ENCODE measurements around the gene RAB3A.

Gene RAB3A

DNA sequence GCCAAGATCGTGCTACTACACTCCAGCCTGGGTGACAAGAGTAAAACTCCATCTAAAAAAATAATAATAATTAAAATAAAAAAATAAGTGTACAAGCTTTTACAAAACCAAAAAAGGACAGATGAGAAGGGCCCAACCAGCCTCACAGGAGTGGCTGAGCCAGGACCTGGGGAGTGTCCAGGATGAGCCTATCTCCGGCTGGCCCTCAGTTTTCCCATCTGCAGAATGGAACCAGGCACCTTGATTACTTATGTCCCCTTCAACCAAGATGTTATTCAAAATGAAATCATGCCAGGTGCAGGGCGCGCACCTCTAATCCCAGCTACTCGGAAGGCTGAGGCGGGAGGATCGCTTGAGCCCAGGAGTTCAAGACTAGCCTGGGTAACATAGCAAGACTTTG lies 39.8 kb downstream of the RAB3A start:
- Histone ChIP-seq H3K4me3 (ENCODE audit: insufficient read depth in 1 of 2, low read depth in 1 of 2, low read length in 2 of 2) (no peak overlapping the region), H2BK12ac (ENCODE audit: low read length in 2 of 2) (no peak overlapping the region), H3K27ac (ENCODE audit: low read length, poor library complexity, severe bottlenecking) (no peak overlapping the region), H4K8ac (ENCODE audit: low read length) (no peak overlapping the region), H3K4ac (ENCODE audit: low read depth in 1 of 2, low read length in 2 of 2) (no peak overlapping the region), H3K23ac (ENCODE audit: low read length in 2 of 2) (no peak overlapping the region), H2BK120ac (ENCODE audit: low read depth, low read length) (no peak overlapping the region), H3K18ac (ENCODE audit: low read depth in 1 of 2, low read length in 2 of 2) (no peak overlapping the region), H3K9me3 (ENCODE audit: control insufficient read depth, low read length) (no peaks in the 10 kb centered on the region), H3K4me1 (ENCODE audit: control insufficient read depth, insufficient read depth, low read depth, low read length) (peaks cover 12% of the 10 kb centered on the region), H2AK5ac (ENCODE audit: low read length, severe bottlenecking) (no peak overlapping the region), H3K36me3 (ENCODE audit: control insufficient read depth in 1 of 2, insufficient read depth in 2 of 2, low read depth in 1 of 2, low read length in 2 of 2) (peaks cover 65 to 81% of the 10 kb centered on the region in 2 experiments), H3K14ac (ENCODE audit: low read length in 2 of 2) (no peak overlapping the region), H2BK5ac (ENCODE audit: low read depth, low read length, poor library complexity, severe bottlenecking) (no peak overlapping the region), H3K4me2 (ENCODE audit: low read length, poor library complexity, severe bottlenecking) (no peak overlapping the region), H4K91ac (ENCODE audit: low read length) (no peak overlapping the region), H2AFZ (ENCODE audit: low read depth, low read length) (no peak overlapping the region), H3K79me1 (replicated peaks; ENCODE audit: low read length, poor library complexity, severe bottlenecking) (peaks cover 28% of the 10 kb centered on the region), H3K9ac (ENCODE audit: low read length) (no peak overlapping the region), H3K27me3 (ENCODE audit: control insufficient read depth in 1 of 2, insufficient read depth in 1 of 2, low read length in 2 of 2) (no peaks in the 10 kb centered on the region), H2BK15ac (ENCODE audit: low read depth, poor library complexity, severe bottlenecking) (no peak overlapping the region)
- DNase-seq = no peak
- 100% methylated on average over 6 of the region's 7 CpGs for WGBS

DNA sequence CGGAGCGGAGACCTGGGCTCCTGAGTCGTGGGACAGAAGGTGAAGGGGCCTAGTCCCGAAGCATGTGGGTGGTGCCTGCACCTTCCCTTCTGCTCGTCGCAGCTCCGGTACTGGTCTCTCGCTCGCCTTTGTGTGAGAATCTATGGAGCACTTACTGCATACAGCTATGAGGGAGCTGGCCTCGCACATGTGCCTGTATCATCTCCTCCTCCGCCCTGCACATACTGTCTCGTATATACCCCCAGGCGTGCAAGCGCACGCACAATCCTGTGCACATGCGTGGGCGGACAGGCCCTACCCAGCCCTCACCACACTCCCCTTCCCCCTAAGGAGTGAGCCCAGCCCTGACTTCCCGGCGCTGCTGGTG lies 42.2 kb downstream of the RAB3A start:
- Histone ChIP-seq H3K4me2 (ENCODE audit: low read length, poor library complexity, severe bottlenecking) (no peak overlapping the region), H3K18ac (ENCODE audit: low read depth in 1 of 2, low read length in 2 of 2) (peak overlapping the region in 1 of 2 experiments; percentile 3), H3K23ac (ENCODE audit: low read length in 2 of 2) (no peak overlapping the region), H3K79me1 (replicated peaks; ENCODE audit: low read length, poor library complexity, severe bottlenecking) (peaks cover 25% of the 10 kb centered on the region), H3K4me3 (ENCODE audit: insufficient read depth in 1 of 2, low read depth in 1 of 2, low read length in 2 of 2) (peak overlapping the region in 1 of 2 experiments; percentile 76), H2BK5ac (ENCODE audit: low read depth, low read length, poor library complexity, severe bottlenecking) (no peak overlapping the region), H4K91ac (ENCODE audit: low read length) (no peak overlapping the region), H2AK5ac (ENCODE audit: low read length, severe bottlenecking) (no peak overlapping the region), H3K4ac (ENCODE audit: low read depth in 1 of 2, low read length in 2 of 2) (no peak overlapping the region), H2BK15ac (ENCODE audit: low read depth, poor library complexity, severe bottlenecking) (no peak overlapping the region), H3K27ac (ENCODE audit: low read length, poor library complexity, severe bottlenecking) (no peak overlapping the region), H2AFZ (ENCODE audit: low read depth, low read length) (no peak overlapping the region), H4K8ac (ENCODE audit: low read length) (peak overlapping the region; percentile 8), H2BK120ac (ENCODE audit: low read depth, low read length) (no peak overlapping the region), H3K9me3 (ENCODE audit: control insufficient read depth, low read length) (no peaks in the 10 kb centered on the region), H3K27me3 (ENCODE audit: control insufficient read depth in 1 of 2, insufficient read depth in 1 of 2, low read length in 2 of 2) (no peaks in the 10 kb centered on the region), H3K14ac (ENCODE audit: low read length in 2 of 2) (no peak overlapping the region), H3K36me3 (ENCODE audit: control insufficient read depth in 1 of 2, insufficient read depth in 2 of 2, low read depth in 1 of 2, low read length in 2 of 2) (peaks cover 43 to 66% of the 10 kb centered on the region in 2 experiments), H3K9ac (ENCODE audit: low read length) (peak overlapping the region; percentile 69), H3K4me1 (ENCODE audit: control insufficient read depth, insufficient read depth, low read depth, low read length) (peaks cover 24% of the 10 kb centered on the region), H2BK12ac (ENCODE audit: low read length in 2 of 2) (peak overlapping the region in 1 of 2 experiments; percentile 45)
- DNase-seq = no peak
- WGBS = 81% methylated on average over 19 of the region's 19 CpGs

DNA sequence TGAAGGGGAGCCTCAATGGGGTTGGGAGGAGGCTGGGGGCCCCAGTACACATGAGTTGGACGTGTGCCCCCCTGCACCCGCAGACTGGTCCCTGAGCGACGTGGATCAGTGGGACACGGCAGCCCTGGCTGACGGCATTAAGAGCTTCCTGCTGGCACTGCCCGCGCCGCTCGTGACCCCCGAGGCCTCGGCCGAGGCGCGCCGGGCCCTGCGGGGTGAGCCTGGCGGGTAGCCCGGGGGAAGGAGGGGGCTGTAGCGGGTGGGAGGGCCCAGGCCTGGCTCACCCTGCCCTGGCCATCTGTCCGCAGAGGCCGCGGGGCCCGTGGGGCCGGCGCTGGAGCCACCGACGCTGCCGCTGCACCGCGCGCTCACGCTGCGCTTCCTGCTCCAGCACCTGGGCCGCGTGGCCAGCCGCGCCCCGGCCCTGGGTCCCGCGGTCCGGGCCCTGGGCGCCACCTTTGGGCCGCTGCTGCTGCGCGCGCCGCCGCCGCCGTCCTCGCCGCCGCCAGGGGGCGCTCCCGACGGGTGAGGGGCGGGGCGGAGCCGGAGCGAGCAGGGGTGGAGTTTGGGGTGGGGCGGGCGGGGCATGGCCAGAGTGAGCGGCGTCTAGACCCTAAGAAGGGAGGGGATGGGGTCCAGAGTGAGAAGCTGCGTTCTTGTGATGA lies 42.7 kb downstream of the RAB3A start:
- no peak overlapping the region for H2AFZ ChIP-seq (ENCODE audit: low read depth, low read length)

DNA sequence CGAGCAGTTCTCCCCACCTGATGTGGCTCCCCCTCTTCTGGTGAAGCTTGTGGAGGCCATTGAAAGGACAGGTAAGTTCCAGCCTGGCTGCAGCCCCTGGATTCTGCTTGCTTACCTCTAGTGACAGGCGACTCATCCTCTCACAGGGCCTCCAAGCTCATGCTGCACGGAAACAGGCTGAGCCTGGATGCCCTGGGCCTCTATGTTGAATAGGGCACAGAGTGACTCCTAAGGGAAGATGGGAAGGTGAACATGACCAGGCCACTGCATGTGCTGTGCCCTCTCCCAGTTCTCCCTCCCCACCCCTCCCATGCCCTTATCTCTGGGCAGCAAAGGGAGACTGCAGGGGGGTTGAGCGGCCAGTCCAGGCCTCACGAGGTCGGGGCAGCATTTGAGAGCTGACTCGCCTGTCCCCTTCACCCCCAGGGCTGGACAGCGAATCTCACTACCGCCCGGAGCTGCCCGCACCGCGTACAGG lies 43.3 kb downstream of the RAB3A start:
- no peak overlapping the region for H2BK15ac ChIP-seq (ENCODE audit: low read depth, poor library complexity, severe bottlenecking)
- no peaks in the 10 kb centered on the region for H3K9me3 ChIP-seq (ENCODE audit: control insufficient read depth, low read length)
- H2BK120ac ChIP-seq (ENCODE audit: low read depth, low read length) = no peak overlapping the region
- no peak overlapping the region for H3K4ac ChIP-seq (ENCODE audit: low read depth in 1 of 2, low read length in 2 of 2)
- H3K27me3 ChIP-seq (ENCODE audit: control insufficient read depth in 1 of 2, insufficient read depth in 1 of 2, low read length in 2 of 2) = no peaks in the 10 kb centered on the region
- H2BK5ac ChIP-seq (ENCODE audit: low read depth, low read length, poor library complexity, severe bottlenecking) = no peak overlapping the region
- peak overlapping the region; percentile 43 for H3K4me2 ChIP-seq (ENCODE audit: low read length, poor library complexity, severe bottlenecking)
- WGBS = 95% methylated on average over 13 of the region's 13 CpGs
- H3K18ac ChIP-seq (ENCODE audit: low read depth in 1 of 2, low read length in 2 of 2) = peak overlapping the region in 1 of 2 experiments; percentile 14
- H3K23ac ChIP-seq (ENCODE audit: low read length in 2 of 2) = no peak overlapping the region
- peak overlapping the region in 1 of 2 experiments; percentile 61 for H3K4me3 ChIP-seq (ENCODE audit: insufficient read depth in 1 of 2, low read depth in 1 of 2, low read length in 2 of 2)
- H3K14ac ChIP-seq (ENCODE audit: low read length in 2 of 2) = peak overlapping the region in 1 of 2 experiments; percentile 44
- DNase-seq = no peak
- H4K8ac ChIP-seq (ENCODE audit: low read length) = peak overlapping the region; percentile 88
- H2BK12ac ChIP-seq (ENCODE audit: low read length in 2 of 2) = no peak overlapping the region
- H3K4me1 ChIP-seq (ENCODE audit: control insufficient read depth, insufficient read depth, low read depth, low read length) = peaks cover 34% of the 10 kb centered on the region
- H2AK5ac ChIP-seq (ENCODE audit: low read length, severe bottlenecking) = no peak overlapping the region
- H3K9ac ChIP-seq (ENCODE audit: low read length) = peak overlapping the region; percentile 51
- peaks cover 25% of the 10 kb centered on the region for H3K79me1 ChIP-seq (replicated peaks; ENCODE audit: low read length, poor library complexity, severe bottlenecking)
- H3K36me3 ChIP-seq (ENCODE audit: control insufficient read depth in 1 of 2, insufficient read depth in 2 of 2, low read depth in 1 of 2, low read length in 2 of 2) = peaks cover 43 to 67% of the 10 kb centered on the region in 2 experiments
- H4K91ac ChIP-seq (ENCODE audit: low read length) = peak overlapping the region; percentile 63
- H2AFZ ChIP-seq (ENCODE audit: low read depth, low read length) = no peak overlapping the region
- no peak overlapping the region for H3K27ac ChIP-seq (ENCODE audit: low read length, poor library complexity, severe bottlenecking)

More for the DNA sequence above, 42.7 kb downstream of the RAB3A start:
- Histone ChIP-seq H3K4me1 (ENCODE audit: control insufficient read depth, insufficient read depth, low read depth, low read length) (peaks cover 29% of the 10 kb centered on the region), H3K36me3 (ENCODE audit: control insufficient read depth in 1 of 2, insufficient read depth in 2 of 2, low read depth in 1 of 2, low read length in 2 of 2) (peaks cover 43 to 67% of the 10 kb centered on the region in 2 experiments), H3K18ac (ENCODE audit: low read depth in 1 of 2, low read length in 2 of 2) (peak overlapping the region; percentile 55 to 75), H2BK5ac (ENCODE audit: low read depth, low read length, poor library complexity, severe bottlenecking) (no peak overlapping the region), H3K4me3 (ENCODE audit: insufficient read depth in 1 of 2, low read depth in 1 of 2, low read length in 2 of 2) (peak overlapping the region; percentile 33 to 76), H4K8ac (ENCODE audit: low read length) (peak overlapping the region; percentile 88), H3K9me3 (ENCODE audit: control insufficient read depth, low read length) (no peaks in the 10 kb centered on the region), H4K91ac (ENCODE audit: low read length) (peak overlapping the region; percentile 63), H3K4me2 (ENCODE audit: low read length, poor library complexity, severe bottlenecking) (peak overlapping the region; percentile 43), H2BK12ac (ENCODE audit: low read length in 2 of 2) (no peak overlapping the region), H3K14ac (ENCODE audit: low read length in 2 of 2) (peak overlapping the region in 1 of 2 experiments; percentile 44), H3K23ac (ENCODE audit: low read length in 2 of 2) (no peak overlapping the region), H3K27ac (ENCODE audit: low read length, poor library complexity, severe bottlenecking) (no peak overlapping the region), H3K4ac (ENCODE audit: low read depth in 1 of 2, low read length in 2 of 2) (no peak overlapping the region), H2BK120ac (ENCODE audit: low read depth, low read length) (no peak overlapping the region), H3K27me3 (ENCODE audit: control insufficient read depth in 1 of 2, insufficient read depth in 1 of 2, low read length in 2 of 2) (no peaks in the 10 kb centered on the region), H2BK15ac (ENCODE audit: low read depth, poor library complexity, severe bottlenecking) (no peak overlapping the region), H3K79me1 (replicated peaks; ENCODE audit: low read length, poor library complexity, severe bottlenecking) (peaks cover 25% of the 10 kb centered on the region), H3K9ac (ENCODE audit: low read length) (peak overlapping the region; percentile 69), H2AK5ac (ENCODE audit: low read length, severe bottlenecking) (peak overlapping the region; percentile 55)
- 16% methylated on average over 37 of the region's 66 CpGs for WGBS
- DNase-seq = no peak
